HFFc6 (cell line): Measurements from ENCODE around the gene TNS3. TPM values are rescaled to one million over a fixed set of nuclear protein-coding genes. Genes with fewer than 3 reads are reported as not detected.

Experiments used
- DNase-seq: peaks from one replicate; pipeline ENCODE4 v3.0.0-alpha.2; 2018
- H3K27ac Mint-ChIP-seq: 2 replicates; pipeline ENCODE4 v1.8.0; 2020; ENCODE audit warnings: mild to moderate bottlenecking, mixed read lengths
- H3K27me3 Mint-ChIP-seq: 2 replicates; pipeline ENCODE4 v1.8.0; 2021; ENCODE audit warnings: mild to moderate bottlenecking, moderate library complexity, mixed read lengths; ENCODE audit not compliant: insufficient read depth
- H3K36me3 Mint-ChIP-seq: 2 replicates; pipeline ENCODE4 v1.8.0; 2021; ENCODE audit warnings: low read depth, mixed read lengths
- H3K4me1 Mint-ChIP-seq: 2 replicates; pipeline ENCODE4 v1.8.0; 2020; ENCODE audit warnings: low read depth, mixed read lengths
- H3K4me3 Mint-ChIP-seq: 2 replicates; pipeline ENCODE4 v1.8.0; 2020; ENCODE audit warnings: mild to moderate bottlenecking, moderate library complexity, mixed read lengths
- H3K9me3 Mint-ChIP-seq: 2 replicates; pipeline ENCODE4 v1.8.0; 2020; ENCODE audit warnings: mild to moderate bottlenecking, mixed read lengths
- CTCF ChIP-seq: fragments of 200-600 bp; sonication (generic); IDR thresholded peaks from 2 replicates; pipeline ENCODE4 v1.5.0; 2021; ENCODE audit warnings: antibody characterized with exemption, mild to moderate bottlenecking
- total RNA-seq, 6 experiments: library from RNA; stranded (reverse); fragmentation: NEBNext Ultra II Directional; extraction: Animal tissue kit (Norgen Biotek cat#: 25700); gene quantifications; 2 replicates in 1 of 6; 3 replicates in 5 of 6; pipeline ENCODE4 v1.2.3, GENCODE V29; 2021

TNS3 gene
- total RNA-seq, 6 experiments from 2014 or later: 50.8 to 77.0 (median 67.8) TPM

DNA sequence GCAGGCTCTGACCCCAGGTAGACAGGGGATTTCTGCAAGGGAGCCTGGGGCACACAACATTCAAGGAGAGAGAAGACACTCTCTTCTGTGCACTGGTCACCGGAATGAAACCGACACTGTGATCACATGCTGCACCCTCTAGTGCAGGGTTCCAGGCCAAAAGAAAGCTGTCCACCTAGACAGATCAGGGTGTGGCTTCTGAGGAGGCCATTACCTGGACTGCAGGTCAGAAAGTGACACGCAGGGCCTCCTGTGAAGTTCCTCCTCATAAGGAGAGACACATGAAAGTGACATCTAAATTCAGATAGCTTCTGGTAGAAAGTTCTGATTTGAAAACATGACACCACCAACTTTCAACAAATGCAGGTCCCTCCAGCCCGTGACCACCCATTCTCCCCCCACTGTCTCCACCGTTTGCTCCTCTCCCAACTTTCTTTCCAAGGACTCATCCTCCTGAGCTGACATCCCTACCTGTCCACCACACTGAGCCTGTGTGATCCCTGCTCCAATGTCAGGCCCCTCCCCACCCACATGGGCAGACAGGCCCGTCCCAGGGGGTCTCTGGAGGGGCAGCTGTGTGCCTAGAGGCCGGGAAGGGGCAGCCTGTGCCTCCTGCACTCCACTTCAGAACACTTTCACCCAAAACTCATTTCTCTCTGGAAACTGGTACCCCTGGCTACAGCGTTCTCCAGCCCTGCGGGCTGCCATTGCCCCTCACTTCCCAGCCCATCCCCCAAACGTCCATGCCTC lies 198.0 kb downstream of the TNS3 start:
- Mint-ChIP-seq H3K4me1 (peaks cover 49% of the 10 kb centered on the region), H3K36me3 (peaks cover 21% of the 10 kb centered on the region), H3K9me3 (no peaks in the 10 kb centered on the region), H3K27me3 (no peaks in the 10 kb centered on the region; the same call in none of the 2 replicates), H3K4me3 (peak overlapping the region; percentile 61), H3K27ac (peak overlapping the region; percentile 76)
- no peak for TF ChIP-seq CTCF
- DNase-seq: no peak

DNA sequence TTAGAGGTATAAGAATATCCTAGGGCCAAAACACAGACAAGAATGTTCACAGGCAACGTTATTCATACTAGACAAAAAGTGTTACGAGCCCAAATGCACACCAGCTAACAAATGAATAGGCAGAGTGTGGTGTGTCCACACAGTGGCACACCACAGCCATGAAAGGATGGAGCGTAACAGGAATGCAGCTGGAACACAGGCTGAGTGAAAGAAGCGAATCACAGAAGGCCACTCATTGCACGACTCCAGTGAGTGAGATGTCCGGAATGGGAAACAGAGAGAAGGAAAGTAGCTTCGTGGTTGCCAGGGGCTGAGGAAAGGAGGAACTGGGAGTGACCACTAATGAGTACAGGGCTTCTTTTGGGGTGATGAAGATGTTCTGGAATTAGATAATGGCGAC lies 198.8 kb downstream of the TNS3 start:
- H3K27me3 Mint-ChIP-seq: no peaks in the 10 kb centered on the region; the same call in none of the 2 replicates
- peaks cover 21% of the 10 kb centered on the region for H3K36me3 Mint-ChIP-seq
- TF ChIP-seq CTCF: no peak
- H3K27ac Mint-ChIP-seq: peak overlapping the region; percentile 76
- peak; percentile 60 for DNase-seq
- H3K4me3 Mint-ChIP-seq: peak overlapping the region; percentile 61
- H3K4me1 Mint-ChIP-seq: peaks cover 45% of the 10 kb centered on the region
- H3K9me3 Mint-ChIP-seq: no peaks in the 10 kb centered on the region

- Mint-ChIP-seq H3K27ac (no peak overlapping the region), H3K27me3 (no peaks in the 10 kb centered on the region; the same call in none of the 2 replicates), H3K4me1 (peaks cover 42% of the 10 kb centered on the region), H3K4me3 (no peak overlapping the region), H3K36me3 (peaks cover 21% of the 10 kb centered on the region), H3K9me3 (no peaks in the 10 kb centered on the region)
- no peak for DNase-seq
- no peak for TF ChIP-seq CTCF
These were observed 199.7 kb downstream of the TNS3 start for GRCh38 chr7:47382200-47382599.

DNA sequence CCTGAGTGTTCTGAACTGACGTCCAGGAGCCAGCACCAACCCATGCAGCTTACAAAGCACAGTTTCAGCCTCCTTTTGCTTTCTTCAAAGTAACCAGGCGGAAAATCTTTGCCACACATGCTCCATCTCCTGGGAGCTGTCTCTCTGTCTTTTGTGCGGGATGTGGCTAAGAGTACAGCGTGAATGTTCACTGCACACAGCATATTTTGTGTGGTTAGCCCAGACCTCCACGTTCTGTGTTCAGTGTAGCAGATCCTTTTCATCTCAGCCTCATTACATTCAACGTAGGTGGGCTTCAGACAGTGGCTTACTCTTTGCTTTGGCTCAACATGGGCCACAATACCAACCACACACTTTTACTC lies 200.8 kb downstream of the TNS3 start:
- TF ChIP-seq CTCF: no peak
- H3K36me3 Mint-ChIP-seq: peaks cover 21% of the 10 kb centered on the region
- H3K27ac Mint-ChIP-seq: no peak overlapping the region
- DNase-seq: no peak
- H3K9me3 Mint-ChIP-seq: no peaks in the 10 kb centered on the region
- H3K4me1 Mint-ChIP-seq: peaks cover 50% of the 10 kb centered on the region
- peaks cover under 1% of the 10 kb centered on the region for H3K27me3 Mint-ChIP-seq
- H3K4me3 Mint-ChIP-seq: no peak overlapping the region

- H3K27ac Mint-ChIP-seq: no peak overlapping the region
- peaks cover 2% of the 10 kb centered on the region for H3K27me3 Mint-ChIP-seq
- peaks cover 56% of the 10 kb centered on the region for H3K4me1 Mint-ChIP-seq
- TF ChIP-seq CTCF: no peak
- H3K4me3 Mint-ChIP-seq: no peak overlapping the region
- no peaks in the 10 kb centered on the region for H3K9me3 Mint-ChIP-seq
- DNase-seq: no peak
- H3K36me3 Mint-ChIP-seq: peaks cover 23% of the 10 kb centered on the region
These were observed 201.4 kb downstream of the TNS3 start for GRCh38 chr7:47380325-47381133.
